ENCODE data around the gene HOXA13.
A peak's percentile ranks its signal among the peaks of the same experiment; 100 is the strongest.

The HOXA13 gene

GRCh38 chr7:27186668-27187474 lies 13.0 kb downstream of the HOXA13 start:
- no peak for DNase-seq (ENCODE audit: extremely low read depth, low read depth)
- H3K4me3 ChIP-seq (replicated peaks; ENCODE audit: low read depth, low read length) = peak overlapping the region; percentile 83
- no peak for TF ChIP-seq CTCF (IDR thresholded peaks at IDR 0.05; ENCODE audit: low read depth, low read length, missing control alignments)

GRCh38 chr7:27185854-27186667 lies 13.8 kb downstream of the HOXA13 start:
- no peak for DNase-seq (ENCODE audit: extremely low read depth, low read depth)
- TF ChIP-seq CTCF (IDR thresholded peaks at IDR 0.05; ENCODE audit: low read depth, low read length, missing control alignments) = no peak
- peak overlapping the region; percentile 83 for H3K4me3 ChIP-seq (replicated peaks; ENCODE audit: low read depth, low read length)

GRCh38 chr7:27185013-27185853 lies 14.7 kb downstream of the HOXA13 start, which contains the start of gene HOXA11:
TSS of gene HOXA11 (minus strand) at chr7:27185232. CDS start at chr7:27185144, 88 bp downstream.
- TF ChIP-seq CTCF (IDR thresholded peaks at IDR 0.05; ENCODE audit: low read depth, low read length, missing control alignments) = no peak
- H3K4me3 ChIP-seq (replicated peaks; ENCODE audit: low read depth, low read length) = peak within 1 kb of the TSS; percentile 83
- DNase-seq (ENCODE audit: extremely low read depth, low read depth) = peak; percentile 98

GRCh38 chr7:27184337-27185012 lies 15.4 kb downstream of the HOXA13 start:
- no peak for DNase-seq (ENCODE audit: extremely low read depth, low read depth)
- peak overlapping the region; percentile 83 for H3K4me3 ChIP-seq (replicated peaks; ENCODE audit: low read depth, low read length)
- TF ChIP-seq CTCF (IDR thresholded peaks at IDR 0.05; ENCODE audit: low read depth, low read length, missing control alignments) = no peak

- no peak for TF ChIP-seq CTCF (IDR thresholded peaks at IDR 0.05; ENCODE audit: low read depth, low read length, missing control alignments)
- no peak for DNase-seq (ENCODE audit: extremely low read depth, low read depth)
- peak overlapping the region; percentile 83 for H3K4me3 ChIP-seq (replicated peaks; ENCODE audit: low read depth, low read length)
Measured at GRCh38 chr7:27183682-27184336, 16.1 kb downstream of the HOXA13 start.

Data from HFF-Myc (cell line).